GM19467 (cell line): ENCODE results near the gene SUDS3.
"Not testable (repeated sequence)": the region's sequence is repeated elsewhere in the genome, so short reads cannot be mapped to it uniquely, and the experiment has no call there.

Experiments
- ATAC-seq: cut with Tn5 transposase; IDR thresholded peaks from one replicate; pipeline ENCODE4 v1.9.1; 2021; ENCODE audit warnings: mild to moderate bottlenecking, moderate library complexity; ENCODE audit not compliant: unreplicated experiment

The SUDS3 gene

GRCh38 chr12:118376089-118377020 lies at the start of gene SUDS3:
SUDS3 (plus strand) TSS chr12:118376555; CDS start chr12:118376692, 137 bp downstream.
- ATAC-seq: peak; percentile 32

- ATAC-seq: no peak
Observed at GRCh38 chr12:118326991-118327390, 49.4 kb upstream of the SUDS3 start.

- no peak for ATAC-seq
Observed at GRCh38 chr12:118327391-118327790, 49.0 kb upstream of the SUDS3 start.

GRCh38 chr12:118328486-118329330 lies 47.6 kb upstream of the SUDS3 start:
- ATAC-seq: no peak

GRCh38 chr12:118330421-118331018 lies 45.8 kb upstream of the SUDS3 start:
- peak; percentile 61 for ATAC-seq

- ATAC-seq: no peak
Observed at GRCh38 chr12:118332511-118332910, 43.8 kb upstream of the SUDS3 start.

GRCh38 chr12:118334241-118334640 lies 42.1 kb upstream of the SUDS3 start:
- ATAC-seq: no peak

GRCh38 chr12:118334939-118335567 lies 41.3 kb upstream of the SUDS3 start:
- no peak for ATAC-seq

GRCh38 chr12:118336123-118336522 lies 40.2 kb upstream of the SUDS3 start:
- ATAC-seq: no peak

- no peak for ATAC-seq
Observed at GRCh38 chr12:118337194-118337838, 39.0 kb upstream of the SUDS3 start.

- ATAC-seq: no peak
Observed at GRCh38 chr12:118342090-118342489, 34.3 kb upstream of the SUDS3 start.

- no peak for ATAC-seq
Observed at GRCh38 chr12:118344829-118345228, 31.5 kb upstream of the SUDS3 start.

- no peak for ATAC-seq
Observed at GRCh38 chr12:118345355-118345754, 31.0 kb upstream of the SUDS3 start.

- peak; percentile 73 for ATAC-seq
Observed at GRCh38 chr12:118346895-118347294, 29.5 kb upstream of the SUDS3 start.

- no peak for ATAC-seq
Observed at GRCh38 chr12:118347916-118348315, 28.4 kb upstream of the SUDS3 start.

- no peak for ATAC-seq
Observed at GRCh38 chr12:118350908-118351559, 25.3 kb upstream of the SUDS3 start.

- ATAC-seq: no peak
Observed at GRCh38 chr12:118353721-118354120, 22.6 kb upstream of the SUDS3 start.

GRCh38 chr12:118354503-118354902 lies 21.9 kb upstream of the SUDS3 start:
- ATAC-seq: not testable (repeated sequence)

- ATAC-seq: no peak
Observed at GRCh38 chr12:118354903-118355302, 21.5 kb upstream of the SUDS3 start.

GRCh38 chr12:118355843-118356242 lies 20.5 kb upstream of the SUDS3 start:
- no peak for ATAC-seq
